Activated naive CD4-positive, alpha-beta T cell treated with anti-CD3 and anti-CD28 coated beads, Interleukin-2, amount 50 U/mL, for 16 hours (primary cell): Measurements from ENCODE around the gene AKAP1.
A peak's percentile ranks its signal among the peaks of the same experiment; 100 is the strongest.

Experiments
- DNase-seq: peaks from one replicate; pipeline ENCODE4 v3.0.0-alpha.2; 2020

AKAP1 gene

DNA sequence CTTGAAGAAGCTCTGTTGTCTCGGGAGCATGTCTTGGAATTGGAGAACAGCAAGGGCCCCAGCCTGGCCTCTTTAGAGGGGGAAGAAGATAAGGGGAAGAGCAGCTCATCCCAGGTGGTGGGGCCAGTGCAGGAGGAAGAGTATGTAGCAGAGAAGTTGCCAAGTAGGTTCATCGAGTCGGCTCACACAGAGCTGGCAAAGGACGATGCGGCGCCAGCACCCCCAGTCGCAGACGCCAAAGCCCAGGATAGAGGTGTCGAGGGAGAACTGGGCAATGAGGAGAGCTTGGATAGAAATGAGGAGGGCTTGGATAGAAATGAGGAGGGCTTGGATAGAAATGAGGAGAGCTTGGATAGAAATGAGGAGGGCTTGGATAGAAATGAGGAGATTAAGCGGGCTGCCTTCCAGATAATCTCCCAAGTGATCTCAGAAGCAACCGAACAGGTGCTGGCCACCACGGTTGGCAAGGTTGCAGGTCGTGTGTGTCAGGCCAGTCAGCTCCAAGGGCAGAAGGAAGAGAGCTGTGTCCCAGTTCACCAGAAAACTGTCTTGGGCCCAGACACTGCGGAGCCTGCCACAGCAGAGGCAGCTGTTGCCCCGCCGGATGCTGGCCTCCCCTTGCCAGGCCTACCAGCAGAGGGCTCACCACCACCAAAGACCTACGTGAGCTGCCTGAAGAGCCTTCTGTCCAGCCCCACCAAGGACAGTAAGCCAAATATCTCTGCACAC, 21.2 kb downstream of the AKAP1 start:
- no peak for DNase-seq

DNA sequence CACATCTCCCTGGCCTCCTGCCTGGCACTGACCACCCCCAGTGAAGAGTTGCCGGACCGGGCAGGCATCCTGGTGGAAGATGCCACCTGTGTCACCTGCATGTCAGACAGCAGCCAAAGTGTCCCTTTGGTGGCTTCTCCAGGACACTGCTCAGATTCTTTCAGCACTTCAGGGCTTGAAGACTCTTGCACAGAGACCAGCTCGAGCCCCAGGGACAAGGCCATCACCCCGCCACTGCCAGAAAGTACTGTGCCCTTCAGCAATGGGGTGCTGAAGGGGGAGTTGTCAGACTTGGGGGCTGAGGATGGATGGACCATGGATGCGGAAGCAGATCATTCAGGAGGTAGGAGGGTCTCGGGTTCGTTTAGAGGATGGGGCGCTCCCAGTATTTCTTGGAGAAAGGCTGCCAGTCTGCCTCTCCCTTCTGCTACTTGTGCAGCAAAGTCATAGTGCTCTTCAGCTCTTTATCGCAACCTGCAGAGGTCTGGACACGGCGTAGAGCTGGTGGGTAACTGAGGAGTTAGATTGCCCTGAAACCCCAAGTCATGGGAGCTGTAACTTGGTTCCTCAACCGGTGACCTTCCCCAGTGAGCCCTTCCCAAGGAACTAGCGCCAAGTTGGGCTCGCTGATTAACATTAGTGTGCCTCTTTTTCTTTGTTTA, 21.9 kb downstream of the AKAP1 start:
- no peak for DNase-seq

DNA sequence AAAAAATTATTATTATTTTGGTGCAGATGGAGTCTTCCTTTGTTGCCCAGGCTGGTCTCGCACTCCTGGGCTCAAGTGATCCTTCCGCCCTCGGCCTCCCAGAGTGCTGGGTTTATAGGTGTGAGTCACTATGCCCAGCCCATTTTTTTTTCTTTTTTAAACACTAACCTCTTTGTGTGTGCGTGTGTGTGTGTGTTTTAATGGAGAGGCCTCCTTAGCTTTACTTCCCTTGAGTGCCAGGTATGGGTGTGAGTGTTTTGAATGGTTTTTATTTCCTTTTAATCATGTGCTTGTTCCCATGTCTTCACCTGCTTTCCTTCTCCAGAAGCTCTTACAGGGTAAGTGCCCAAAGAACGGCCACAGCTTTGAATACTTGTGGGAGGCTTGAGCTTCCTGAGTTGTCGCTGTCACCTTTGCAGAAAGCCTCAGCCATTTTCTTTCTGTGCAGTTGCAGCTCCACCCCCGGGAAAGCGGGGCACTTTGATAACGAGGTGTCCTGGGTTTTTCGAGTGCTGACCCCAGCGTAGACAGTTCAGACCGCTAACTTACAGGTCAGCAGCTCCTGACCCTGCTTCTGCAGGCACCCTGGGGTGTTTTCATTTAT, 22.6 kb downstream of the AKAP1 start:
- DNase-seq, result no peak

DNA sequence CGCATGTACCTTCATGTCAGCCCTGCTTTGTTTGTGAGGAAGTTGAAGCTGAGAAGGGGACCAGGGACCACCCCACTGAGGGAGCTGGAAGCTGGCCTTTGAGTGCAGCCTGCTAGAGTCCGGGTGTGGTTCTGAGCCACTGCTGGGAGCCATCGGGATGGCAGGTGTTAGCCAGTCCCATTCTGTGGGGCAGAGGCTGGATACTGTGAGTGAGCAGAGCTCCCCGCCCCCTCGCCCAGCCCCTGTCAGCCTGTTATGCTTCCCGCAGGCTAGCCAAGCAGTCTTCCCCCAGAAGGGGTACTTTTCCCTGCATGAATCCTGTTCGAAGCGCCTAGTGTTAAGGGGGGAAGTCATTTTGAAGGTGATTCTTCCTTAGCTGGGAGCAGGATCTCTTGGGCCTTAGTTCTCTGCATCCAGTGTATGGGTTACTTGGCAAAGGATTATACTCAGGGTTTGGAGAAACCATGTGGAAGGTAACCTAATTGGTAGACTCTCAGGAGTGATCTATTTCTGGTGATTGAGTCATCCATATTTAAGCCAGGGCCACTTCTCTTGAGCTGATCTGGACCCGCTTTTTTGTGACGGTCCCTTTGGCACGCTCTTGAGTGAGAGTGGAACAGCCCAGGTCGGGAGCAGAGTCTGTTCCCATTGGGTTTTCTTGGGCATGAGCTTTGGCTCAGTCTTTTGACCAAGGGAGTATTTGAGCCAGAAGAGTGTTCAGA, 23.8 kb downstream of the AKAP1 start:
- DNase-seq, result no peak

DNA sequence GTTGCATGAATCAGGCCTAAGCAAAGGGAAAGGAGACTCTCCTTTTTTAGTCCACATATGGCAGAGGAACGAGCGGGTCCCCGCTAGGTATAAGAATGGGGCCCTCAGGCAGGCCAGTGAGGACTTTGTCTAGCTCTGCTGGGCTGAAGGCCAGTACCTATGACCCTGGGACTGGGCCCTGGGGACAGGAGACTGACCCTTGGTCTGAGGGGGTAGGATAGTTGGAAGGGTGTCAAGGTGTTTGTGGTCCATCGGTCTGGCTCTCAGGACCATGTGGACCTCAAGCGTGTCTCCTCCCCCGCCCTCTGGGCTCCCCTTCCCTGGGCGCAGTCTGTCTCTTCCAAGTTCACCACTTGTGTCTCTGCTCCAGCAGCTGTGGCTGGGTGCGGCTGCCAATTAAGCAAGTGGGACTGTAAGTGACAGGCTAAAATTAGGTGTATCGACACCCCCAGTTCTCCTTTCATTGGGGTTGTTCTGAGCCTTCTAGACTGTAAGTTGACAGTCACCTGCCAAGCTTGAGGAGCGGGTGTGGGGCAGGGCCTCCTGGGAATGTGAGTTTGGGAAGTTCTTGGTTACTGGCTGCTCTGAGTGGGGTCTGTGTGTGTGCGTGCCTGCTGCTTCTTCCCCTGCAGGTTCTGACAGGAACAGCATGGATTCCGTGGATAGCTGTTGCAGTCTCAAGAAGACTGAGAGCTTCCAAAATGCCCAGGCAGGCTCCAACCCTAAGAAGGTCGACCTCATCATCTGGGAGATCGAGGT, 24.5 kb downstream of the AKAP1 start:
- no peak for DNase-seq

DNA sequence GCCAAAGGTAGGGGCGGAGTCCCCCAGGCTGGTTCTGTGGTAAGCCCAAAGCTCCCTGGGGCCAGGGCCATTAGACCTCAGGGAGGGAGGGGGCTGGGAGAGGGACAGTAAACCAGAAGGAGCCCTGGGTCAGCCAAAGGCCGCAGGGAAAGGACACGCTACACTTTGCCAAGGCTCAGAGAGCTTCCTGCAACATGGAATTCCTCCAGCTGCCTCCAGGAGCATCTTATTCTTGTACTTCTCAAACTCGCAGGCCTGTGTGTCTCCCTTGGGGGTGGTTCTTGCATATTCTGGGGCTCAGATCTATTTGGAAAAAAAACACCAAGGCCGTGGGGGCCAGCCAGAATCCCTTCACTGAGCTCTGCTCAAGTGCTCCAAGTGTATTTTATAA, 25.1 kb downstream of the AKAP1 start:
- DNase-seq, result no peak

DNA sequence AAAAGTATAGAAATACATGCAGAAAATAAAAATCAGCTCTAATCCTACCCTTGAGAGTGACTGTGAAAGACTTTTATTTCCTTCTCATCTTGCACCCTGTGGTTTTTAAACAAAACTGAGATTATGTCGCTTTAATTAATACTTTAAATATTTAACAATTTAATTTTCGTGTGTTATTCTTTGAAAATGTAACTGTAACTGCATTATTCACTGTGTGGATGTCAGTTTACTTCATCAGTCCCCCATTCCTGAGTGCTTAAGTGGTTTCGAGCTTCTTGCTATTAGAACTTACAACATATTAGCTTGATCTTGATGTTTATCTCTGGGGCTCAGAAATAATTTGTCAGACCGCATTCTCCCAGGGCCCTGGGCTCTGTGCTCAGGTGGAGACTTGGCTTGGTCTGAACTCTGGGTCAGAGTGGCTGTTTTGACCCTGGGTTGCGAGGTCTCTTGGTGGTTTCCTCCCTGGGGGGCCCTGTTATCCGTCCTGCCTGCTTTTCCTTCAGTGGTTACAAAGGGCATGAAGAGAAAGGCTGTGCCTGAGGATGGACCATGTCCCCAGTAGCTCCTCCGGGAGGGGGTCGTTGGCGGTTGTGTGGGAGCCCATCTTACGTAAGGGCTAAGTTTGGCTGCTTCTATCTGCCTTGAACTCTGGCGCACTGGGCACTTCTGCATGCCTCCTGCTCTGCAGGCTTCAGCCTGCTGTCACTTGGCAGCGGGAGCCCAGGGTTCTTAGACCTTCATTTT, 25.7 kb downstream of the AKAP1 start:
- DNase-seq, result no peak

DNA sequence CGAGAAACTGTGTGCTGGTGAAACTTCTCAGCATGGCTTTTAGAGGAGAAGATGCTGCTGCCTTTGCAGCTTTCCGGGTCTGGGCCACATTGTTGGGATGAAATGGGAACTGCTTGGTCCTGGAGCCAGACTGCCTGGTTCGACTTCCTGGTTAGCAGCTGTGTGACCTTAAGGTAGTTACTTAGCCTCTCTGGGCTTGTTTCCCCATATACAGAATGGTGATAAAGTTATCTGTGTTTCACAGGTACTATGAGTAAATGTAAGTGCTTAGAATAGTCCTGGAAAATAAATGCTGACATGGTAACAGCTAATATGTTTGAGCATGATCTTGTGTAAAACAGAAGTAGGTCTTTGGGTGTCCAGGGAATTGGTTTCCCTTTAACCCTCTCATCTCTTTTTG, 26.3 kb downstream of the AKAP1 start:
- DNase-seq, result no peak

DNA sequence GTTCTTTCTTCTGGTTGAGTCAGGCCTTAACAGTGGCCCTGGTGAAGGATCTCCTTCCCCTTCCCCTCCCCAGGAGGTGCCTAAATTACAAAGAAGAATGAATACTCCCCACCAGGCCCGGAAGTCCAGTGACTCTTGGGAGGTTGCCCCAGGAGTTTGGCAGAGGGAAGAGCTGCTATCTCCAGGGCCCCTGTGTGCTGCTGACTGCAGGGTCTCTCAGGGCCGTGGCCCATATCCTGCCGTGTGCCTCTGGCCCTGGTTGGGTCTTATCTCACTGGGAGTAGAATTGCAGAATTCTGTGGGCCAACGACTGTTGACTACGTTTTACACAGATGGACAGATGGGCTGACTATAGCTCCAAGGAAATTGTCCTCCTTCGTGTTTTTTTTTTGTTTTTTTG, 28.0 kb downstream of the AKAP1 start:
- no peak for DNase-seq

DNA sequence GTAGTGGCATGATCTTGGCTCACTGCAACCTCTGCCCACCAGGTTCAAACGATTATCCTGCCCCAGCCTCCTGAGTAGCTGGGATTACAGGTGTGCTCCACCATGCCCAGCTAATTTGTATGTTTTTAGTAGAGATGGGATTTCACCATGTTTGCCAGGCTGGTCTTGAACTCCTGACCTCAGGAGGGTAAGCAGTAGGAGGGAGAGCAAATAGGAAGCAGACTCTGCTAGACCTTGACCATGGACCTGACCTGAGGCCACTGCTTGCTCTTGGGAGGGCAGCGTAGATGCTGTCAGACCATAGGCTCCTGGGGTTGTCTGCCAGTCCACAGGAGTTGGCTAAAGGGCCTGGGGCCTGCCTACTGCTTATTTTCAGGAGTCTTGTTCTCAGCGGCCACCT, 28.6 kb downstream of the AKAP1 start:
- no peak for DNase-seq

DNA sequence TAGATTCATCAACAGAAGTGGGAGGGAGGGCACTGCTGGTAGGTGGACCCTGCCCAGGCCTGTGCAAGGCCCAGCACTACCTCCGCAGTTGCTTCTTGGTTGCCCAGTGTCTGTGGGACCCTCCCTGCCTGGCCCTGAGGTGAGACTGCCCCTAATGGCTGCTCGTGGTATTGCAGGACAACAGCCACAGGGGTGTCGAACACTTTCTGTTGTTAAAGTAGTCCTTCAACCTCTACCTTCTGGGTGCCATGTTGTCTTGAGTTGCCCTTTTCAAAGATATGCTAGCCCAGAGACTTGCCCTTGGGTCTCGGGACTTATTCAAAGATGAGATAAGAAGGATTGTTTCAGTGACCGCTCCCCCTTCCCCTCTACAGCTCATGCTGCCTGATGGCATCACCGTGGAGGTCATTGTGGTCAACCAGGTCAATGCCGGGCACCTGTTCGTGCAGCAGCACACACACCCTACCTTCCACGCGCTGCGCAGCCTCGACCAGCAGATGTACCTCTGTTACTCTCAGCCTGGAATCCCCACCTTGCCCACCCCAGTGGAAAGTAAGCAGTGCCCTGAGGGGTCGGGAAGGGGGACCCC, 29.1 kb downstream of the AKAP1 start:
- peak; percentile 67 for DNase-seq

DNA sequence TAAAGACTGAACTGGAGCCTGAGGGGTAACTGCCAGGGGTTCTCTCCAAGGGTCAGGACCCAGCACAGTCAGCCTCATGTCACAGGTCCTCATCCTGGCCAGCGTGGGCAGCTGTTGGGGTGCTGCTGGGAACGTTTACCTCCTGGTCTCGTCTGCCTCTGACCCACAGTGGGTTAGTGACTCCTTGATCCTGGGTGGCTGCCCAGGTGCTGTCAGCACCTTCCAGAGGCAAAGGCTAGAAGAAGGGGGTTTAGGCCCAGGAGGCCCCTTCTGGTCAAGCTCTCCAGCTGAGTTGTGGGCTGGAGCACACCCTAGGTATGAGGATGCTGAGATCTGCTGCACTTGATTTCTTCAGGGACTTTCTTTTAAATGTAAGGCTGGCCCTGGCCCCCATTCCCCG, 30.3 kb downstream of the AKAP1 start:
- DNase-seq, result no peak

DNA sequence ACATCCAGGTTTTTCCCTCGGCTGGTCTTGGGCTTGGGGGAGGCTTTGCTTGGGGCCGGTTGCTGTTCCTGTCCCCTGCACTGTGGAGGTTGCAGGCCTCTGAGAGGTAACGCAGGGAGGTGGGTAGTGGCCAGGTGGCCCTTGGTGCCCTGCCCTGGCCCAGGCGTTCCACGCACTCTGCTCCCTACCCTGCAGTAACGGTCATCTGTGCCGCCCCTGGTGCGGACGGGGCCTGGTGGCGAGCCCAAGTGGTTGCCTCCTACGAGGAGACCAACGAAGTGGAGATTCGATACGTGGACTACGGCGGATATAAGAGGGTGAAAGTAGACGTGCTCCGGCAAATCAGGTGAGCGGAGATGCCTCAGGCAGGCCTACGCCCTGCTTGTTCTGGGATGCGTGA, 30.9 kb downstream of the AKAP1 start:
- DNase-seq, result no peak

DNA sequence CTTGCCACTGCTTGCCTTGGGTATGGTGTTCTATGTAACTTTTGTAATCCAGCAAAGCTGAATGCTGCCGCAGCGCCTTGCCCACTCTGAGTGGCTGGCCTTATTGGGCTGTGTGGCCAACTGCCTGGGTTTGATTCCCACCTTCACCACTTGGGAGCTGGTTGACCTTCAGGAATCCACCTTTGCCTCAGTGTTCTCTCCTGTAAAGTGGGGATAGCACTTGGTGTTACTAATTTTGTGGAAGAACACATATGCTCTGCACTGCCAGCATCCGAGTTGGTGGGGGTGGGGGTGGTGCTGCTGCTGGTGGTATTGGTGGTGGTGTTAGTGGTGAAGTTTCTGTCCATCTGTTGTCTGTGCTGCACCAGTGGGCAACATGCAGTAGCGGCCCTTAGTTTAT, 32.8 kb downstream of the AKAP1 start:
- DNase-seq, result no peak

DNA sequence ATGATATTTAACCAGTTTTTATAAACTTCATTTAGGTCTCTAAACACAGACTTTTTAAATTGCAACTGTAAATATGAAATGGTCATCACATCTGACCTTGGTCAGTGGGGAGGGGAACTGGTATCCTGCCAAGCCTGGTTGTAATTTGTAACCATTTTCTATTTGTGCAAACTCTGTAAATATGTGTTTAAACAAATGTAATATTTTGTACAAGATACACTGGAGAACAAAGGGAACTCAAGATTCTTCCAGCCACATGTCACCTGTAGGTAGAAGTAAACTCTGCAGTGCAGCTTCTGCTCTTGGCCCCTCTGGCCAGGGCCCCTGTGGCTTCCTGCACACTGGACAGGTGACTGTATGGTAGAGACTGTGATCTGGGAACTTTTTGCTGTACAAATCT, 35.8 kb downstream of the AKAP1 start:
- no peak for DNase-seq

DNA sequence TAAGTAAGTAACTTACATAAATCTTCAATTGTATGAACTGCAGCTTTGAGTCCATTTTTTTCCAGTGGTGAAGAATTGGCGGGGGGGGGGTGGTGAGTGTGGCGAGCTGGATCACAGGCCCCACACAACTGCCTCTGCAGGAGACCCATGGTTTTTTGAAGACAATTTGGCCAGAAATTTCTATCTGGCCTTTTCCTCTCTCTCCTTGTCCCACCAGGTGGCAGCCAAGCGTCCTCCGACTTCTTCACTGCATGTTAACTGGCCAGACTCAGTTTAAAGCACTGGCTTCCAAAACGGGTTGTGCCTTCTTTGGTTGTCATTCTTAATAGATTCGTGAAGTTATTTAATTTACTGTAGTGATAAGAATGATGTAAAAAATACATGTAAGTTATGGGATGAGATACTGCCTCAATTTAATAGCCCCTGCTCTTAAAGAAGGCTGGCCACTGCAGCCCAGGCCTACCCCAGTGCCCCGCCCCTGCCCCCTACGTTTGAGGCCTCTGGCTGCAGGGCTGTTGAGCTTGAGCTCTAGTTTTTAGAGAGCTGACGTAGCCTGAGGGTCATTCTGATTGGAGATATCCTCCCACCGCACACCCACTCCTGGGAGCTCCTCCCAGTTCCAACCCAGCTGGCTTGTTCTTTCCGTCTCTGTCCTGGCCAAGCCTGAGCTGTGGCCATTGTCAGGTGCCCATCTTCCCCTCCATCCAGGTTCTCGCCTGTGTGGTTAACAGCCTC, 36.4 kb downstream of the AKAP1 start:
- no peak for DNase-seq

DNA sequence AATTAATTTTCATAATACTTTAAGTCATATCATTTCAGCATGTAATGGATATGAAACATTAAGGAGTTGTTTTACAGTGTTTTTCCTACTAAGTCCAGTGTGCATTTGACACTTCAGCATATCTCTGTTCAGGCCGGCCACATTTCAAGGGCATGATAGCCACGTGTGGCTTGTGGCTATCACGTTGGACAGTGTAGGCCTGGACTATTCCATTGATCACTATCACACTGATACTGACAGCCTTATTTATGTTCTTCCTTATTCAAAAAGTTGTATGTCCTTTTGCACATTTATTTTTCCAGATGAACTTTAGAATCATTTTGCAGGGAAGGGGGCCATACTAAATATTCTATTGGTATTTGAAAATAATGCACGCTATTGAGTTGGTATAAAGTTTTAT, 39.0 kb downstream of the AKAP1 start:
- DNase-seq, result no peak

DNA sequence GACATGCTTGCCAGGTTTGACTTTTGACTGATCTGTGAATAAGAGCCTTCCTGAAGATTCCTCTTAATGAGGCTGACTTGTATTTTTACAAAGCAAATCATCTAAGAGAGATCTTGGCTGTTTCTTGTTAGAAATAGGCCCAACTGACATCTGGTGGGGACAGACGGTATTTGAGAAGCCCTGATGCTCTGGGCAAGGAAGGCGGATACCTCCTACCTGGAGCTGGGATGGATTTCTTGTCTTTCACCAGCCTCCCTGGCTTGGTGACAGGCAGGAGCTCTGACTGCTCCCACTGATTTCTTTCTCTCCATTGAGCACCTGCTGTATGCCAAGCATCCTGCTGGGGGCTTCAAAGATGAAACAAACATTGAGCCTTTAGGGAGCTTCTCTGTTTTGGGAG, 40.4 kb downstream of the AKAP1 start:
- DNase-seq, result no peak

DNA sequence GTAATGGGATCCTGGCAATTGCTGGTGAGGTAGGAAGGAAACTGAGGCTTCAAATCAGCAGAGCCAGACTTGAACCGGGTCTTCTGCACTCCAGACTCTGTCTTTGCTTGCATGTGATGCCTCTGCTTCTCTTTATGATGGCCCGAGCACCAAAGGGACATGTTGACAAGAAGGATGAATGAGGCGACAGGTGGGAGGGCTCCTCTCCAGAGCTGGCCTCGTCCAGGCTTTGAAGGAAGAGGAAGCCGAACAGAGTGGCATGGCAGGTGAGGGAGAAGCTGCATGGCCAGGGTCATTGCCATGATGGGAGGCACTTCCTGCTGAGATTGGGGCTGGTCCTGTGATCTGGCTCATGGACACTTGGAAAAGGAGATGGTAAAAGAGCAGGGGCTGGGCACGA, 40.8 kb downstream of the AKAP1 start:
- DNase-seq, result no peak

DNA sequence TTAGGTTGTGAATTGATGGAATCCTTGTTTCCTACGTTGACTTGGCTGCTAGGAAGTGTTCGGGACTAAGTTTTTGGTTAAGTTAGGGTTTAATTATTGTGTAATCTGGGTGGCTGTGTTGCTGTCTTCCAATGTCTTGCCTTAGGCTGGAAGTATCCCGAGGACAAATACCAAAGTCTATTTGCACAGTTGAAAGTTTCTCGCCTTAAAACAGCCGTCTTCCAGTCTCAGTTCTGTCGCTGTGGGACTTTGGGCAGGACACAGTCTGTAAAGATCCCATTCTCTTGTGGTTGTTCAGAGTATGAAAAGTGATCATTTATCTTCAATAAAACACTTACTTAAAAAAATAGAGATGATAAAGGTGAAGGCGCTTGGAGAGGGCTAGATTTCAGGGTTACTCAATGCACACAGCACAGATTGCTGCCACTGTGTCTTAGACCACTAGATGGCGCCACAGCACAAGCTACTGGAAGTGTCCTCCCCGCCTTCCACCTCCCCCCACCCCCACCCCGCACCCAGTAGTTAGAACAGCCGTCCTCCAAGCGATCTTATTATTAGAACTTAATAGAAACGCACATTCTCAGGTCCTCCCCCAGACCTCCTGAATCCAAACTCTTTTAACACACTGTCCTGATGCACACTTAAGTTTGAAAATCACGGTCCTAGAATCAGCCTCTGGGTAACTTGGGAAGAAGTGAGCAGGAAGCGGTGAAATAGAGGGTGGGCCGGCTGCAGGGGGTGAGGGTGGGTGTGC, 45.8 kb downstream of the AKAP1 start:
- DNase-seq, result peak; percentile 83
